MM.1S (cell line): Measurements from ENCODE around the gene TMEM205.

Experiments used
- CTCF ChIP-seq: fragments of 300-600 bp; sonication (generic); IDR thresholded peaks from 2 replicates; pipeline ENCODE4 v1.5.1; 2016; ENCODE audit warnings: antibody characterized with exemption, low read length, mixed read lengths
- EZH2 ChIP-seq: fragments of 300-600 bp; sonication (generic); optimal IDR thresholded peaks from 2 replicates; pipeline ENCODE3; 2017; ENCODE audit warnings: low read depth, mild to moderate bottlenecking, antibody characterized with exemption, low read length, mixed read lengths

GRCh38 chr19:11365557-11366117, 19.6 kb upstream of the TMEM205 start:
- TF ChIP-seq CTCF (no peak), EZH2 (no peak)
